Endothelial cell of umbilical vein (primary cell): ENCODE data around the gene MYEOV. TPM values are rescaled to one million over a fixed set of nuclear protein-coding genes. Genes with fewer than 3 reads are reported as not detected.

Source experiments
- BruUV-seq: library from RNA; stranded (reverse); fragments of 400-500 nt; replicated peaks from 2 replicates; lab custom pipeline; 2021; lab: Mats Ljungman, UMichigan
- CTCF ChIA-PET: fragments of 300-600, 350-600 bp; sonication (Branson Sonifier 250); formaldehyde crosslinking; loops from one replicate; lab custom pipeline; 2021; ENCODE audit warnings: antibody characterized with exemption, inconsistent platforms; lab: Charles Lee
- POLR2A ChIA-PET: fragments of 300-600, 350-600 bp; sonication (Branson Sonifier 250); formaldehyde crosslinking; loops from one replicate; lab custom pipeline; 2021; ENCODE audit warnings: antibody characterized with exemption, inconsistent platforms; lab: Charles Lee
- DNase-seq: peaks from one replicate; pipeline ENCODE4 v3.0.0-alpha.2; 2011; ENCODE audit warnings: low read depth, low spot score
- FAIRE-seq: peaks from 2 replicates; lab custom pipeline; 2011; peaks lifted over from hg19 to GRCh38; lab: Jason Lieb, UNC
- H2AFZ ChIP-seq: 2 replicates; pipeline ENCODE4 v1.6.0; 2012; ENCODE audit warnings: low read depth, low read length, control low read depth, inconsistent platforms
- H3K27ac ChIP-seq: 2 replicates; pipeline ENCODE4 v1.5.1; 2011; ENCODE audit warnings: low read depth, mild to moderate bottlenecking, control low read depth, low read length, moderate library complexity; ENCODE audit not compliant: insufficient read depth
- H3K27me3 ChIP-seq, 2 experiments: 2 replicates each; pipeline versions ENCODE4 v1.6.0 to v1.6.1; 2011; ENCODE audit warnings: low read length in 2 of 2, mixed read lengths in 1 of 2; ENCODE audit not compliant: control insufficient read depth in 2 of 2, insufficient read depth in 2 of 2
- H3K36me3 ChIP-seq, 2 experiments: 2 replicates in 1 of 2; 3 replicates in 1 of 2; pipeline ENCODE4 v1.5.1; 2011; ENCODE audit warnings: low read length in 2 of 2, mild to moderate bottlenecking in 1 of 2, moderate library complexity in 1 of 2; ENCODE audit not compliant: control insufficient read depth in 2 of 2, insufficient read depth in 2 of 2; ENCODE audit errors: extremely low read depth in 1 of 2
- H3K4me1 ChIP-seq: 3 replicates; pipeline ENCODE4 v1.5.1; 2011; ENCODE audit warnings: mild to moderate bottlenecking, low read length; ENCODE audit not compliant: control insufficient read depth, insufficient read depth; ENCODE audit errors: extremely low read depth
- H3K4me2 ChIP-seq: 2 replicates; pipeline ENCODE4 v1.6.1; 2011; ENCODE audit warnings: low read length, control low read depth, mixed read lengths; ENCODE audit not compliant: insufficient read depth
- H3K4me3 ChIP-seq, 3 experiments: fragments of 200-600 bp in 1 of 3; sonication (generic), shearing (Covaris generic) in 1 of 3; replicated peaks in 1 of 3; 2 replicates each; pipeline ENCODE4 v1.5.1; 2011 to 2016; ENCODE audit warnings: control low read depth in 3 of 3, low read length in 3 of 3, mild to moderate bottlenecking in 2 of 3, inconsistent platforms in 1 of 3, low read depth in 1 of 3, moderate library complexity in 1 of 3; ENCODE audit not compliant: insufficient read depth in 1 of 3
- H3K79me2 ChIP-seq: 2 replicates; pipeline ENCODE4 v1.6.0; 2012; ENCODE audit warnings: low read length, inconsistent platforms; ENCODE audit not compliant: control insufficient read depth, insufficient read depth
- H3K9ac ChIP-seq: replicated peaks from 2 replicates; pipeline ENCODE3; 2011; ENCODE audit warnings: low read length, control low read depth; ENCODE audit not compliant: insufficient read depth; ENCODE audit errors: extremely low read depth
- H3K9me1 ChIP-seq: replicated peaks from 3 replicates; pipeline ENCODE4 v1.6.0; 2011; ENCODE audit warnings: mild to moderate bottlenecking, low read length; ENCODE audit not compliant: control insufficient read depth, insufficient read depth; ENCODE audit errors: extremely low read depth
- H3K9me3 ChIP-seq: replicated peaks from 2 replicates; pipeline ENCODE4 v1.5.1; 2012; ENCODE audit warnings: low read length, inconsistent platforms; ENCODE audit not compliant: control insufficient read depth, insufficient read depth
- H4K20me1 ChIP-seq: replicated peaks from 2 replicates; pipeline ENCODE3; 2011; ENCODE audit warnings: mild to moderate bottlenecking, low read length; ENCODE audit not compliant: control insufficient read depth, insufficient read depth; ENCODE audit errors: extremely low read depth
- FOS ChIP-seq: IDR thresholded peaks from 2 replicates; pipeline ENCODE4 v1.6.1; 2011; ENCODE audit warnings: mild to moderate bottlenecking, low read length, moderate library complexity, borderline replicate concordance; ENCODE audit not compliant: insufficient read depth
- dilution Hi-C: fragments of 300-500 bp; cut with MboI; formaldehyde crosslinking; loops from one replicate; pipeline ENCODE4 v1.15.0; 2019; ENCODE audit warnings: low sequenced_read_pairs; ENCODE audit not compliant: extremely low pct_ligation_motif_present
- intact Hi-C: fragments of 100-400 bp; cut with micrococcal nuclease; formaldehyde crosslinking; loops from one replicate; pipeline ENCODE4 v1.10.0; 2022
- polyA plus RNA-seq, 4 experiments: library from polyadenylated mRNA; depleted of rRNA in 3 of 4; stranded (reverse) in 3 of 4; unstranded in 1 of 4; fragments of >200 nt; gene quantifications; 2 replicates each; pipeline versions ENCODE4 v1.2.1 to v1.2.3, GENCODE V29; 2011 to 2012; ENCODE audit warnings: missing spikeins in 1 of 4
- total RNA-seq: library from RNA; stranded (reverse); gene quantifications from 2 replicates; pipeline ENCODE4 v1.2.3, GENCODE V29; 2021
- TF ChIP-seq, protein P1 (sequence below), 2 donors: IDR thresholded peaks; 1 replicate in 1 of 2; 2 replicates in 1 of 2; pipeline ENCODE4 v1.5.1; 2011; ENCODE audit warnings: low read length in 2 of 2, mild to moderate bottlenecking in 2 of 2, moderate library complexity in 2 of 2, control low read depth in 1 of 2, inconsistent platforms in 1 of 2, low read depth in 1 of 2; ENCODE audit not compliant: insufficient read depth in 1 of 2; ENCODE audit errors: extremely low read depth in 1 of 2
- TF ChIP-seq, protein P2 (sequence below): IDR thresholded peaks from 2 replicates; pipeline ENCODE4 v1.6.1; 2011; ENCODE audit not compliant: insufficient read depth, insufficient read length

Gene MYEOV
- total and polyA plus RNA-seq, 2 donors (not counting 3 experiments of a cell fraction or from before 2014, with no cell fraction given) = 3.8 to 14.4 TPM

DNA sequence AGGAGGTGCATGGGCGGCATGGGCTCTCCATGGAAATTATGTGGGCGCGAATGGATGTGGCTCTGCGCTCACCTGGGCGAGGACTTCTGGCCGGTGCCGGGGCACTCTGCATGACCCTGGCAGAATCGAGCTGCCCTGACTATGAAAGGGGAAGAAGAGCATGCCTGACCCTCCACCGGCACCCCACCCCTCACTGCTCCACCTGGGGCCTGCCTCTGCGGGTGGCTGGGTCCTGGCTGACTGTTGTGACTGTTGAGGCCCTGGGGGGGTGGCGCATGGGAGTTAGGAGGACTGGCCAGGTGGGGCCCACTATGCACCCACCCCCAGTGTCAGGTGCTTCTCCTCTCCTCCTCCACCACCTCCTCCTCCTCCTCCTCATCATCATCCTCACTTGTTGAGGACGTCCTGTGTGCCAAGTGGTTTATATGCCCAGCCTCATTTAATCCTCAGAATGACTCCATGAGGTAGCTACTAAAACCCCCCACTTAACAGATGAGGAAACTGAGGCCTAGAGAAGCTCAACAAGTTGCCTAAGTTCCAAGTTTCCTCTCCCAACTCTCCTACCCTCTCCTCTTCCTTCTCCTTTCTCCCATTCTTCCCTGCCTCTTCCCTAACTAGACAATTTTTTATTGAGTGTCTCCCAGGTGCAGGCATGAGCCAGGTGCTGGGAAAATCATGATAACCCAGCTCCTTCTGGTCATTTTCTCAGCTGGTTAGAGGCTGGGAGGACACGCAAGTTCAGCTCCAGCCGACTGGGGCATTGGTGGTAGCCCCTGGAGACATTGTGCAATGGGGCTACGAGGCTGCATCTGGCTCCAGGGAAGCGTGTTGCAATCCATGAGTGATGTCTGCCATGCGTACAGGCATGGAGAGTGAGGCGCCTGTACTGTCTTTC is 2.3 kb downstream of the MYEOV start:
- intact Hi-C loops (loop anchor here (10.0 kb wide), 1 partner anchor 191 kb away; no protein-coding TSS in a partner anchor), dilution Hi-C loops (no loop called here)
- H3K9me3 ChIP-seq = no peaks in the 10 kb centered on the region
- POLR2A ChIA-PET = interaction anchor here (1.8 kb wide), 1 partner anchor 16 kb away, joined by 6 read pairs; no protein-coding TSS in a partner anchor
- no peak for FAIRE-seq
- H3K36me3 ChIP-seq = no peaks in the 10 kb centered on the region
- H3K27ac ChIP-seq = peak overlapping the region; percentile 98
- BruUV-seq = no TSS peak
- H2AFZ ChIP-seq = no peak overlapping the region
- H3K9me1 ChIP-seq = no peaks in the 10 kb centered on the region
- CTCF ChIA-PET = interaction anchor here (1.0 to 4.7 kb wide), 5 partner anchors 16 to 347 kb away, joined by 3 to 25 read pairs (median 9); no protein-coding TSS in a partner anchor
- no peak for DNase-seq
- peak overlapping the region; percentile 46 for H3K4me2 ChIP-seq
- H4K20me1 ChIP-seq = no peaks in the 10 kb centered on the region
- peaks cover 54% of the 10 kb centered on the region for H3K4me1 ChIP-seq
- H3K9ac ChIP-seq = peak overlapping the region; percentile 81
- H3K79me2 ChIP-seq = peaks cover 39% of the 10 kb centered on the region
- H3K27me3 ChIP-seq = no peaks in the 10 kb centered on the region
- TF ChIP-seq, protein P1, sequence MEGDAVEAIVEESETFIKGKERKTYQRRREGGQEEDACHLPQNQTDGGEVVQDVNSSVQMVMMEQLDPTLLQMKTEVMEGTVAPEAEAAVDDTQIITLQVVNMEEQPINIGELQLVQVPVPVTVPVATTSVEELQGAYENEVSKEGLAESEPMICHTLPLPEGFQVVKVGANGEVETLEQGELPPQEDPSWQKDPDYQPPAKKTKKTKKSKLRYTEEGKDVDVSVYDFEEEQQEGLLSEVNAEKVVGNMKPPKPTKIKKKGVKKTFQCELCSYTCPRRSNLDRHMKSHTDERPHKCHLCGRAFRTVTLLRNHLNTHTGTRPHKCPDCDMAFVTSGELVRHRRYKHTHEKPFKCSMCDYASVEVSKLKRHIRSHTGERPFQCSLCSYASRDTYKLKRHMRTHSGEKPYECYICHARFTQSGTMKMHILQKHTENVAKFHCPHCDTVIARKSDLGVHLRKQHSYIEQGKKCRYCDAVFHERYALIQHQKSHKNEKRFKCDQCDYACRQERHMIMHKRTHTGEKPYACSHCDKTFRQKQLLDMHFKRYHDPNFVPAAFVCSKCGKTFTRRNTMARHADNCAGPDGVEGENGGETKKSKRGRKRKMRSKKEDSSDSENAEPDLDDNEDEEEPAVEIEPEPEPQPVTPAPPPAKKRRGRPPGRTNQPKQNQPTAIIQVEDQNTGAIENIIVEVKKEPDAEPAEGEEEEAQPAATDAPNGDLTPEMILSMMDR (IDR thresholded peaks at IDR 0.05; ENCODE audit: extremely low read depth in 1 of 2, insufficient read depth in 1 of 2, low read depth in 1 of 2, low read length in 2 of 2) = no peak
- no peak for TF ChIP-seq FOS
- TF ChIP-seq, protein P2, sequence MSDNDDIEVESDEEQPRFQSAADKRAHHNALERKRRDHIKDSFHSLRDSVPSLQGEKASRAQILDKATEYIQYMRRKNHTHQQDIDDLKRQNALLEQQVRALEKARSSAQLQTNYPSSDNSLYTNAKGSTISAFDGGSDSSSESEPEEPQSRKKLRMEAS = no peak
- H3K4me3 ChIP-seq = no peak overlapping the region
